ENCODE data around the gene LCN15.
A peak's percentile ranks its signal among the peaks of the same experiment; 100 is the strongest.

Gene LCN15

DNA sequence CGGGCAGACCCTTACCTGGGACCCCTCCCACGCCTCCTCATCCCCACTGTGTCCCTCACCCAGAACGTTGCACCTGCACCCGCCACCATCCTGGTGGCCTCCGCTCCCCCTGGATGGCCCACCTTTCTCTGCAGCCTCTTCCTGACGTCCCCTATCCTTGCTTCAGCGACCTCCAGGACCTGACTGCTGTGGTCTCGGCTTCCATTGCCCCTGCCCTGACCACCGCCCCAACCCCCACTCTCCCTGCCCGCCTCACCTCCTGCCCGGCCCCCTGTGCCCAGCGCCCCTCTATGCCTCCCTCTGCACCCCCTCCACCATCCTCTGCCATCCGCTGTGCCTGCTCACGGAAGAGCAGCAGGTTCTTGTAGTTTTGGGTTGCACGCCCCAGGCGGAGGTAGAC is 23.8 kb downstream of the LCN15 start:
- Mint-ChIP-seq H3K36me3 (peaks cover 14% of the 10 kb centered on the region), H3K4me1 (peaks cover 16% of the 10 kb centered on the region), H3K27ac (no peak overlapping the region), H3K27me3 (no peaks in the 10 kb centered on the region), H3K9me3 (no peaks in the 10 kb centered on the region), H3K4me3 (peak overlapping the region; percentile 92)
- DNase-seq (ENCODE audit: low spot score in 2 of 2) = no peak
- ATAC-seq (ENCODE audit: low read depth) = no peak

DNA sequence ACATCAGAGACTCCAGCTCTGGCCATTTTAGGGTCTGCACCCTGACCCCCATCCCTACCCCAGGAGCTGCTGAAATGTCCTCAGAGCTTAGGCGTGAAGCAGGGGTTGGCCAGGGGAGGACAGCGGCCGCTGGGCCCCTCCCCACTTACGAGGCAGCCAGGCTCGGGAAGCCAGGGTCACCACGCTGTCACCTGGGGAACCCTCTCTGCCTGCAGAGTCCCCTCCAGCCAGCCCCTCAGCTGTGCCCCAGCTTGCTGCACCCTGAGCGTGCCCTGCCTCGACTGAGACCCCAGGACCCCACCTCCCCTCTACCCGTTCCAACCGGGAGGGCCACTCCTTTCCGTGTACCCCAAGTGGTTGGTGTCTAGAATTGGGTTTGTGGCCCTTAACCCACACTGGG is 24.2 kb downstream of the LCN15 start:
- peaks cover 14% of the 10 kb centered on the region for H3K36me3 Mint-ChIP-seq
- ATAC-seq (ENCODE audit: low read depth) = no peak
- H3K9me3 Mint-ChIP-seq = no peaks in the 10 kb centered on the region
- H3K4me1 Mint-ChIP-seq = peaks cover 16% of the 10 kb centered on the region
- no peaks in the 10 kb centered on the region for H3K27me3 Mint-ChIP-seq
- DNase-seq (ENCODE audit: low spot score in 2 of 2) = no peak
- H3K27ac Mint-ChIP-seq = no peak overlapping the region
- H3K4me3 Mint-ChIP-seq = peak overlapping the region; percentile 92

DNA sequence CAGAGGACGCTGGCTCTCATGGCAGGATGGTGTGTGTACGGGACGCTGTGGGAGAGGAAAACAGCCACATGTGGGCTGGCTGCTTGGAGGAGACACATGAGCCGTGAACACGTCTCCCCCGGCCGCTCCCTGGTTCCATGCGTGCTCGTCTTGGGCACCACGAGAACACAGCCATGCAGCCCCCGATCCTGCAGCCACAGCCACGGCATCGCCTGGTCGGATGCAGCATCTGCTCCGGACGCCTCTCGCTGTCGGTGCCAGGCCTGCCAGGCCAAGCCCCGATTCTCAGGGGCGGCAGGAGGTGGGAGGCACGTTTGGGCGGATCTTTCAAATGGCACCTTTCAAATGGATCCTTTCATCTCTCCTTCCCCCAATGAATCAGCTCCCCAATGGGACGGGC is 24.8 kb downstream of the LCN15 start:
- peaks cover 14% of the 10 kb centered on the region for H3K4me1 Mint-ChIP-seq
- no peak for ATAC-seq (ENCODE audit: low read depth)
- H3K36me3 Mint-ChIP-seq = peaks cover 14% of the 10 kb centered on the region
- no peaks in the 10 kb centered on the region for H3K9me3 Mint-ChIP-seq
- DNase-seq (ENCODE audit: low spot score in 2 of 2) = no peak
- H3K27ac Mint-ChIP-seq = no peak overlapping the region
- H3K27me3 Mint-ChIP-seq = no peaks in the 10 kb centered on the region
- peak overlapping the region; percentile 47 for H3K4me3 Mint-ChIP-seq

DNA sequence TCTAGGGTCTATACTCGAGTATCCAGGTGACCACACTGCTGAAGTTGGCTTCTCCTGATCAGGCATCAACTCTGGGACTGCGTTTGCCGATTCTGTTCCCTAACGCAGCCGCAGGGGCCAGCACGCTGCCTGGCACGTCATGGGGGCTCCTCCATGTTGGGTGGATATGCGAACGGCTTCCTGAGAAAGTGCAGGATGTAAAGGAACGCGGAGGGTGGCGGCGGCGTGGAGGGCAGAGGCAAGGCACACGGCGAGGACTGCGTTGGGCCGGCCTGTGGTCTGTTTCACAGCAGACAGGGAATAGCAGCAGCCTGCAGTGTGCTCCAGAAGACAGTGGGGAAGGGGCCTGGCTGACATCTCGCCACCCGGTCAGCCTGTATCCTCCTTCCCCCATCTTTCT is 25.4 kb downstream of the LCN15 start:
- no peak for ATAC-seq (ENCODE audit: low read depth)
- H3K36me3 Mint-ChIP-seq = peaks cover 14% of the 10 kb centered on the region
- H3K4me1 Mint-ChIP-seq = peaks cover 14% of the 10 kb centered on the region
- H3K27me3 Mint-ChIP-seq = no peaks in the 10 kb centered on the region
- H3K27ac Mint-ChIP-seq = no peak overlapping the region
- no peak for DNase-seq (ENCODE audit: low spot score in 2 of 2)
- H3K4me3 Mint-ChIP-seq = peak overlapping the region; percentile 43
- no peaks in the 10 kb centered on the region for H3K9me3 Mint-ChIP-seq

DNA sequence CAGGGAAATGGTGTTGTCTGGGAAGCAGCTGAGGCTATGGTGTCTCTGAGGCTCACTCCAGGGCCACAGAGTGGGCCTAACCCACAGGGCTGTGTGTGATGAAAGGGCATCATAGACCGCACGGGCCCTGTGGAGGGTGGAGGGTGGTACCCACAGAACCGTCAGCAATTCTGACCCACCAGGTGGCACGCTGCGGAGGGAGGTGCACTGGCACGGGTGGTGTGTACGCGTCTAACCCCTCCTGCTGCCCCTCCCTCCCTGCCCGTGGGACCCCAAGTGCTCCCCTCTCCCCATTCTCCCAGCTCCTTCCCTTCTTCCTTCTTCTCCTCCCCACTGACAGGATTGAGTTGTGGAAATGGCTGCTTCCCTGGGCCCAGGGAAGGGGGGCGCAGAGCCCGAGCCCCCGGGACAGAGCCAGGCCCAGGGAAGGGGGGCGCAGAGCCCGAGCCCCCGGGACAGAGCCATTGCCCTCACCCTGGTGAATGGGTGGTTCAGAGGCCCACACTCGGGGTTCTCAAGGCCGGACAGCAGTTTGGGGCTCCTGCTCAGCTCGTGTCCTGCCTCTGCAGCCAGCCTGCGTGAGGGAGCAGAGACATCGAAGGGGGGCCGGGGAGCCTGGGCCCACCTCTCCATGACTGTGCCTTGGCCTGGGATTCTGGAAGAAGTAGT is 28.4 kb downstream of the LCN15 start:
- peaks cover 14% of the 10 kb centered on the region for H3K36me3 Mint-ChIP-seq
- DNase-seq (ENCODE audit: low spot score in 2 of 2) (no peak), ATAC-seq (ENCODE audit: low read depth) (no peak)
- peaks cover 7% of the 10 kb centered on the region for H3K4me1 Mint-ChIP-seq
- H3K4me3 Mint-ChIP-seq = no peak overlapping the region
- no peak overlapping the region for H3K27ac Mint-ChIP-seq
- no peaks in the 10 kb centered on the region for H3K27me3 Mint-ChIP-seq
- H3K9me3 Mint-ChIP-seq = no peaks in the 10 kb centered on the region

DNA sequence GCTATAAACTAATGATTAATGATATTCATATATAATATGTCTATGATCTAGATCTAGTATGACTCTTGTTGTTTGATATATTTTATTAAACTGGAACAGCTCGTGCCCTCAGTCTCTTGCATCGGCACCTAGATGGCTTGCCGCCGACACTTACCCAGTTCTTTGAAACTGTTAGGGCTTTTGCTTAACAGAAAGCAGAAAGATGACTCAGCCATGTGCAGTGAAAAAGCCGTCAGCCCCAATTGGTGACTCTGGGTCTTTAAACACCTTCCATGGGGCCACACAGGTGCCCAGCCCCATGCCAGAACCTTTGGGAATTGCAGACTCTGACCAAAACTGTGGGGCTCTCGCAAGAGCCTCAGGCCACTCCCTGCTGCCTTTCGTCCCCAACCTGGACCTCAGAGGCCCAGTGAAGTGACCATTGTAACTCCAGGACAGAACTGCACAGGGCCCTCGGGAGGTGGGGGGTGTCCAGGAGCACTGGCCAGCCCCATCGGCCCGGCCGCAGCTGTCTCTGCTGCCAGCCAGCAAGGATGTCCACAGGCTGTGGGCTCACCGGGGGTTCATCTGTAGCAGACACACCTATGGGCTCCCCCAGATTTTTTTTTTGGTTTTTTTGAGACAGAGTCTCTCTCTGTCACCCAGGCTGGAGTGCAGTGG is 29.4 kb downstream of the LCN15 start:
- no peak for DNase-seq (ENCODE audit: low spot score in 2 of 2)
- Mint-ChIP-seq H3K4me3 (no peak overlapping the region), H3K36me3 (peaks cover 13% of the 10 kb centered on the region), H3K4me1 (peaks cover 5% of the 10 kb centered on the region), H3K9me3 (no peaks in the 10 kb centered on the region), H3K27me3 (no peaks in the 10 kb centered on the region), H3K27ac (no peak overlapping the region)
- ATAC-seq (ENCODE audit: low read depth) = no peak

DNA sequence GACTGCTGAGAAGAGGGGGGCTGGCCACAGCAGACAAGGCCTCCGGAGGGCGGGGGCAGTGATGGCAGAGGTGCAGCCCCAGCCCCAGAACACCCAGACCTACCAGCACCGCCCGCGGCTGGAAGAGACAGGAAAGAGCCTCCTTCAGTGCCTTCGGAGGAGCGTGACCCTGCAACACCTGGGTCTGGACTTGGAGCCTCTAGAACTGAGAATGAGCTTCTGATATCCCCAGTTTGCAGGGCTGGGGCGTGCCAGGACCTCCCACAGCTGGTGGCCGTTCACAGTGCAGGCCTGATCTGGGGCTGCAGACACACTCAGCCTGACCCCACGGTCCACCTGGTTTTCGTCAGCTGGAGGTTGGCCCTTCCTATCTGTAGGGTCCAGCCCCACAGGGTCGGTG is 30.7 kb downstream of the LCN15 start:
- H3K4me1 Mint-ChIP-seq = peaks cover 5% of the 10 kb centered on the region
- no peak for ATAC-seq (ENCODE audit: low read depth)
- DNase-seq (ENCODE audit: low spot score in 2 of 2) = no peak
- no peak overlapping the region for H3K4me3 Mint-ChIP-seq
- H3K27ac Mint-ChIP-seq = no peak overlapping the region
- H3K27me3 Mint-ChIP-seq = no peaks in the 10 kb centered on the region
- peaks cover 5% of the 10 kb centered on the region for H3K36me3 Mint-ChIP-seq
- no peaks in the 10 kb centered on the region for H3K9me3 Mint-ChIP-seq

DNA sequence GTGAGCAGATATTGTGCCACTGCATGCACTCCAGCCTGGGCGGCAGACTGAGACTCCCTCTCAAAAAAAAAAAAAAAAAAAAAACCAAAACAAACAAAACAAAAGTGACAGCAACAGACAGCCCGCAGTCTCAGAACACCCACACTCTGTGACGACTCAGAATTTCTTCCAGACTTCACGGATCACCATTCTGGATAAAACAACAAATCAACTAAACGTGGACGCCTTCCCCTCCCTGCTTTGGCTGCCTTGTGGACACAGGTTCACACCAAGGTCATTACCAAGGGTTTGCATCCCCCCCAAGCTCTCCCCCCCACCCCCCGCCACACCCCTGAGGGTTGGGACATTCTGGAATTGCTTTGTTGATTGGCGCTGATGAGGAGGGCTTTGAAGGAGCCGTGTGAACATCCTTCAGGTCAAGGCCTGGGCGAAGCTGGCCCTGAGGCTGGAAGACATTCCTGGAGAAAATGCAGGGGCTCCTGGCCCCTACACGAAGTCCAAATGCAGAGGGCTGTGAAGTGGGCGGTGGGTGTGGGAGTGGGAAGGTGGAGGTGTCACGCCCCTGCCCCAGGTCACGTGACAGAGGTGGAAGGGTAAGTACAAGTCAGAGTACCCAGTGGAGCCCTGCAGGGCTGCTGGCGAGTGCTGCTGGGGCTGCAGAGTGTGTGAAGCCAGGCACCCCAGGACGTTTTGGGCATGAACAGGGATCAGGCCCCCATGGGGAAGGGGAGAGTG is 31.7 kb downstream of the LCN15 start:
- ATAC-seq (ENCODE audit: low read depth) = no peak

DNA sequence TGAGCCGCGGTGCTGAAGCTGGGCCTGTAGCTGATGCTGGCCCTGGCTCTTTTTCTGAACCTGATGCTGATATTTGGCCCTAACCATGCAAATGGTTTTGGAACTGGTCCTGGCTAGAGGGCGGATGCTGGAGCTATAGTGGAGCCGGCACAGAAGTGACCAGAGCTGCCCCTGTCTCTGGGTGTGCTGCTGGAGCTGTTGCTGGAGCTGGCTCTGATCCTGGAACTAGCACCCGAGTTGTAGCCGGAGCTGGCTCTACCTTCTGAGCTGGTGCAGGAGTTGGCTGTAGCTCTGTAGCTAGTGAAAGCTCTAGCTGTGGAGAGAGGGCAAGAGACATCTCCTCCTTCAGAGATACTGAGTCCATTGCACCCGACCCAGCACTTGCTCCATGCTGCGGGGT is 34.4 kb downstream of the LCN15 start:
- DNase-seq (ENCODE audit: low spot score in 2 of 2) = no peak
- Mint-ChIP-seq H3K36me3 (peaks cover 5% of the 10 kb centered on the region), H3K4me1 (peaks cover 8% of the 10 kb centered on the region), H3K27ac (no peak overlapping the region), H3K9me3 (no peaks in the 10 kb centered on the region), H3K27me3 (no peaks in the 10 kb centered on the region), H3K4me3 (peak overlapping the region; percentile 27)
- ATAC-seq (ENCODE audit: low read depth) = no peak

More for the DNA sequence above, 31.7 kb downstream of the LCN15 start:
- Mint-ChIP-seq H3K4me1 (peaks cover 2% of the 10 kb centered on the region), H3K4me3 (no peak overlapping the region), H3K27me3 (no peaks in the 10 kb centered on the region), H3K27ac (no peak overlapping the region), H3K9me3 (no peaks in the 10 kb centered on the region), H3K36me3 (no peaks in the 10 kb centered on the region)
- DNase-seq (ENCODE audit: low spot score in 2 of 2) = no peak

DNA sequence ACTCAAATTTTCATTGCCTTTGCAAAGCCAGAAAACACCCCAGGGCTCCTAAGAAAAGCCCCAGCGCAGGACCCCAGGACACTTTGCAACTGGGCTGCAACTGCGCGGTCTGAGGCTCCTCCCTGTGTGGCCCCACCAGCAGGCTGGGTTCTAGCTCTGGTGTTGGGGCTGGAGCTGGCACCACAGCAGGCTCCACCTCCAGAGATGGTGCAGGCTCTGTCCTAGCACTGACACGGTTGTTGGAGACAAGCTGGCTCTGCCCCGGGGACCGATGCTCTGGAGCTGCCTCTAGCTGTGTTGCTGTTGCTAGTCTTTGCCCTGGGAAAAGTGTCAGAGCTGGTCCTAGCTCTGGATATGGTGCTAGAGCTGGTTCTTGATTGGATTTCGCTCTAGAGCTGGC is 35.2 kb downstream of the LCN15 start:
- H3K36me3 Mint-ChIP-seq = peaks cover 7% of the 10 kb centered on the region
- H3K4me1 Mint-ChIP-seq = peaks cover 10% of the 10 kb centered on the region
- ATAC-seq (ENCODE audit: low read depth) (no peak), DNase-seq (ENCODE audit: low spot score in 2 of 2) (no peak)
- no peaks in the 10 kb centered on the region for H3K9me3 Mint-ChIP-seq
- no peaks in the 10 kb centered on the region for H3K27me3 Mint-ChIP-seq
- peak overlapping the region; percentile 62 for H3K4me3 Mint-ChIP-seq
- H3K27ac Mint-ChIP-seq = no peak overlapping the region

DNA sequence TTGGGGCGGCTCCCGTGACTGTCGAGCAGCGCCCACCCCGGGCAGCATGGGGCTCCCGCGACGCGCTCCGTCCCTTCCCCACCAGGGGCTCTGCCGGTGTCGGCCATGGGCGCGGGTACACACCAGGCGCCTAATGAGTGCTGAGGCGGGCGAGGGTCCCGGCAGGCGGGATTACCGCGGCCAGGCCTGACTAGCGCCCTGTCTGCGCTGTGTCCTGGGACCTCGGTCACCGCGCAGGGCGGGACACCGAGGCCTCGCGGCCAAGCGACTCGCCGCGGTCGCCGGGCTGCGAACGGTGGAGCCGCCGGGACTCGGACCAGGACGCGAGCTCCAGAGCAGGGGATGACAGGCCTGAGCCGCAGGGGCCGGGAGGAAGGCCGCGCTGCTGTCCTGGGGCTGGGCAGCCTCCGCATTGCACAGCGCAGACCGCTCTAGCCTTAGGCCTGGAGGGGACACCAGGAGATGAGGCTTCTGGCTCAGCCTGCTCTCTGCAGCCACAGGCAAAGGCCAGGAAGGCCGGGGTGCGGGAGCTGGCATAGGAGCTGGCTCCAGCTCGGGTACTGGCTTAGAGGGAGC is 35.7 kb downstream of the LCN15 start:
- Mint-ChIP-seq H3K27me3 (no peaks in the 10 kb centered on the region), H3K27ac (peak overlapping the region; percentile 89), H3K36me3 (peaks cover 12% of the 10 kb centered on the region), H3K9me3 (no peaks in the 10 kb centered on the region), H3K4me3 (peak overlapping the region; percentile 62), H3K4me1 (peaks cover 12% of the 10 kb centered on the region)
- DNase-seq (ENCODE audit: low spot score in 2 of 2) (no peak), ATAC-seq (ENCODE audit: low read depth) (no peak)

DNA sequence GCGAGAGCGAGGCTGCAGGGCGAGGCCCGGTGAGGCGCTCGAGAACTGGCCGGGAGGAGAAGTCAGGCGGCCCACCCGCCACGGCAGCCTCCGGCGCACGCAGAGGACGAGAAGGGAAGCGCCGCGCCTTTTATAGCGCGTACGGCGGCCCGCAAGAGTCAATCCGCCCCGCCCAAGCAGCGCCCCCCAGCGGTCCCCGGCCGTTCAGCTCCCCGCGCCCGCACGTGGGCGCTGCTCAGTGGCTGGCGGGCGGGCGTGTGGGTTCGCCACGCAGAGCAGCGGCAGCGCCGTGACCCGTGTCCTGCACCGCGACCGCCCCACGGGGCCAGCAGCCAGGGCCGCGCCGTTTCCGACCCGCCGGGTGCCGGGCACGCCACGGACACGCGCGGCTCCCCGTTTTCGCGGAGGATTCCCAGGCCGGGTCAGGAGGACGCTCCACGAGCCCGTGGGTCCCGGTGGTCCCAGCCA is 36.2 kb downstream of the LCN15 start:
- Mint-ChIP-seq H3K9me3 (no peaks in the 10 kb centered on the region), H3K4me1 (peaks cover 12% of the 10 kb centered on the region), H3K4me3 (peak overlapping the region; percentile 95), H3K27ac (peak overlapping the region; percentile 89), H3K36me3 (peaks cover 15% of the 10 kb centered on the region), H3K27me3 (no peaks in the 10 kb centered on the region)
- ATAC-seq (ENCODE audit: low read depth) (peak; percentile 72), DNase-seq (ENCODE audit: low spot score in 2 of 2) (peak; percentile 97 to 99)

DNA sequence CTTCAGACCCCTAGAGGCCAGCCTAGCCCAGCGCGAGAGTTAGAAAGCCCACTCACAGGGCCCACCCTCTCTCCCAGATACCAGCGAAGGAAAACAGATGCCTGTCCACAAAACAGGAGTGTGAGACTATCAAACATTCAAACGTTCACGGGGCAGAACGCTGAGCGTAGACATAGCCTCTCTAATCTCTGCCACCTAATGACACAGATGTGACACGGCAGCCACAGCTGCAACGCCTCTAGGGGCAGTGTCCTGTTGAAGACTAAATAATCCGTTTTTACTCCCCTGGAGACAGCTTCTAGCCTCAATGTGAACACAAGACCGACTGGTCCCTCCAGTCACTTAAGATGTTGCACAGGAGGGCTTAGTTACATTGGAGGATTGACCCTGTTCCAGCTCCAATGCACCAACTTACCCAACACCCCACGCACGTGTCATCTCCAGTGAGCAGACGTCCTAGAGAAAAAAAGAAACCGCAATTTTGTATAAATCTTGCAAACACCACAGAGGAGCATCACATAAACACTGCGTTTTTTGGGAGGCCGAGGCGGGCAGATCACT is 37.6 kb downstream of the LCN15 start:
- H3K4me1 Mint-ChIP-seq = peaks cover 12% of the 10 kb centered on the region
- no peak for DNase-seq (ENCODE audit: low spot score in 2 of 2)
- peak overlapping the region; percentile 89 for H3K27ac Mint-ChIP-seq

DNA sequence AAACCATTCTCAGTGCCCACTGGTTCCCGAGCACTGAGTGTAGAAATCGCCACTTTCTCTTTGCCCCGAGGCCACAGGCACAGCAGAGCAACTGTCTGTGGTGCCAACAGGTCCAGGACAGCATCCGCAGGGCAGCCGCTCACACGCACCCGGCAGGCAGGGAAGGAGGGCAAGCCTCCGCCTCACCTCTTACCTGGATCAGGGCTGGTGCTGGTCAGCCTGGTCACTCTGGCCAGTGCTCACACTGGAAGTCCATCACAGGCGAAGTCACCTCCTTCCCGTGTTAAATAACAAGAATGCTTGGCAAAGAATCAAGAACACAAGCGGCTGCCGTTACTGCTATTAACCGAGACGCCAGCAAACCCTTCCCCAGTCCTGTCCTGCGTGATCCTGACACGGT is 38.2 kb downstream of the LCN15 start:
- H3K9me3 Mint-ChIP-seq = no peaks in the 10 kb centered on the region
- H3K36me3 Mint-ChIP-seq = peaks cover 18% of the 10 kb centered on the region
- H3K4me1 Mint-ChIP-seq = peaks cover 14% of the 10 kb centered on the region
- DNase-seq (ENCODE audit: low spot score in 2 of 2) (no peak), ATAC-seq (ENCODE audit: low read depth) (no peak)
- peak overlapping the region; percentile 89 for H3K27ac Mint-ChIP-seq
- no peaks in the 10 kb centered on the region for H3K27me3 Mint-ChIP-seq
- H3K4me3 Mint-ChIP-seq = peak overlapping the region; percentile 95

More for the DNA sequence above, 37.6 kb downstream of the LCN15 start:
- Mint-ChIP-seq H3K4me3 (peak overlapping the region; percentile 95), H3K9me3 (no peaks in the 10 kb centered on the region), H3K27me3 (no peaks in the 10 kb centered on the region), H3K36me3 (peaks cover 16% of the 10 kb centered on the region)
- ATAC-seq (ENCODE audit: low read depth) = peak; percentile 61
